IPS-11a (cell line): ENCODE results near the gene SBF1.
"Not testable (repeated sequence)": the region's sequence is repeated elsewhere in the genome, so short reads cannot be mapped to it uniquely, and the experiment has no call there.

Source experiments
- H3K4me3 ChIP-seq: one replicate; pipeline ENCODE4 v1.5.1; 2013; ENCODE audit warnings: low read depth, low read length, control low read depth

The SBF1 gene

GRCh38 chr22:50401907-50402306 is 72.9 kb downstream of the SBF1 start:
- H3K4me3 ChIP-seq: no peak overlapping the region

GRCh38 chr22:50400931-50401330 is 73.9 kb downstream of the SBF1 start:
- no peak overlapping the region for H3K4me3 ChIP-seq

GRCh38 chr22:50400406-50400805 is 74.4 kb downstream of the SBF1 start:
- no peak overlapping the region for H3K4me3 ChIP-seq

GRCh38 chr22:50399751-50400331 is 75.0 kb downstream of the SBF1 start:
- no peak overlapping the region for H3K4me3 ChIP-seq

- H3K4me3 ChIP-seq: no peak overlapping the region
Observed at GRCh38 chr22:50398831-50399648, 75.8 kb downstream of the SBF1 start.

GRCh38 chr22:50397371-50398060 is 77.3 kb downstream of the SBF1 start:
- H3K4me3 ChIP-seq: not testable (repeated sequence)

GRCh38 chr22:50396751-50397370 is 78.0 kb downstream of the SBF1 start:
- no peak overlapping the region for H3K4me3 ChIP-seq
